Left lung (tissue), 10 donors: Measurements from ENCODE around the gene DHX30. TPM values are rescaled to one million over a fixed set of nuclear protein-coding genes. Genes with fewer than 3 reads are reported as not detected.
A peak's percentile ranks its signal among the peaks of the same experiment; 100 is the strongest.

ENCODE experiments used
- ATAC-seq: fragments of 200-7000 bp; cut with Tn5 transposase; one replicate; pipeline ENCODE4 v1.9.1; 2020; ENCODE audit warnings: moderate library complexity
- DNase-seq, 4 donors: peaks; one replicate each; pipeline ENCODE4 v3.0.0-alpha.2; 2013 to 2020
- H3K27ac ChIP-seq, 2 donors: fragments of 200-600 bp; sonication (generic) in 1 of 2; one replicate each; pipeline versions ENCODE4 v1.5.0 to v1.8.0; 2020 to 2021
- H3K27me3 ChIP-seq, 2 donors: fragments of 200-600 bp; sonication (generic) in 1 of 2; one replicate each; pipeline versions ENCODE4 v1.5.0 to v1.8.0; 2020 to 2021
- H3K36me3 ChIP-seq, 2 donors: fragments of 200-600 bp; sonication (generic) in 1 of 2; one replicate each; pipeline versions ENCODE4 v1.5.0 to v1.8.0; 2020 to 2021
- H3K4me1 ChIP-seq, 2 donors: fragments of 200-600 bp; one replicate each; pipeline ENCODE4 v1.8.0; 2021
- H3K4me3 ChIP-seq, 2 donors: fragments of 200-600 bp; sonication (generic) in 1 of 2; one replicate each; pipeline versions ENCODE4 v1.5.0 to v1.8.0; 2020 to 2021; ENCODE audit warnings: mild to moderate bottlenecking in 1 of 2
- H3K9me3 ChIP-seq, 2 donors: fragments of 200-600 bp; sonication (generic) in 1 of 2; one replicate each; pipeline versions ENCODE4 v1.5.0 to v1.8.0; 2020 to 2021
- intact Hi-C, 2 donors: fragments of 100-400 bp; cut with DNase I; formaldehyde crosslinking; loops; one replicate each; pipeline versions ENCODE4 v1.11.2 to v1.14.2; 2022
- polyA plus RNA-seq, 6 donors: library from polyadenylated mRNA; unstranded; fragments of 120-200 nt; gene quantifications; one replicate each; pipeline ENCODE4 v1.2.1, GENCODE V29; 2013; ENCODE audit not compliant: insufficient read length in 6 of 6
- total RNA-seq, 2 donors: library from RNA; stranded (reverse); fragmentation: NEBNext Ultra II Directional; extraction: Animal tissue kit (Norgen Biotek cat#: 25700); gene quantifications; one replicate each; pipeline ENCODE4 v1.2.1, GENCODE V29; 2021
- TF ChIP-seq, protein P1 (sequence below), 2 donors: fragments of 200-600 bp; sonication (generic) in 1 of 2; IDR thresholded peaks; one replicate each; pipeline versions ENCODE4 v1.5.0 to v1.8.0; 2021; ENCODE audit warnings: antibody characterized with exemption in 2 of 2
- donor health status: DM: no; HTN: yes; CAD: no.
- donor health status: DM: no; HTN: no; CAD: no.

DHX30 gene
- total and polyA plus RNA-seq, 8 donors, result 52.0 to 66.6 (median 58.7) TPM

GRCh38 chr3:47846186-47846879, 43.4 kb downstream of the DHX30 start:
- DNase-seq (no peak), ATAC-seq (no peak)
- no peaks in the 10 kb centered on the region for H3K4me1 ChIP-seq
- H3K27me3 ChIP-seq, result no peaks in the 10 kb centered on the region
- H3K4me3 ChIP-seq, result no peak overlapping the region
- peaks cover 0 to 100% of the 10 kb centered on the region in 2 donors for H3K36me3 ChIP-seq
- no peak overlapping the region for H3K27ac ChIP-seq
- no peaks in the 10 kb centered on the region for H3K9me3 ChIP-seq
- TF ChIP-seq, protein P1, sequence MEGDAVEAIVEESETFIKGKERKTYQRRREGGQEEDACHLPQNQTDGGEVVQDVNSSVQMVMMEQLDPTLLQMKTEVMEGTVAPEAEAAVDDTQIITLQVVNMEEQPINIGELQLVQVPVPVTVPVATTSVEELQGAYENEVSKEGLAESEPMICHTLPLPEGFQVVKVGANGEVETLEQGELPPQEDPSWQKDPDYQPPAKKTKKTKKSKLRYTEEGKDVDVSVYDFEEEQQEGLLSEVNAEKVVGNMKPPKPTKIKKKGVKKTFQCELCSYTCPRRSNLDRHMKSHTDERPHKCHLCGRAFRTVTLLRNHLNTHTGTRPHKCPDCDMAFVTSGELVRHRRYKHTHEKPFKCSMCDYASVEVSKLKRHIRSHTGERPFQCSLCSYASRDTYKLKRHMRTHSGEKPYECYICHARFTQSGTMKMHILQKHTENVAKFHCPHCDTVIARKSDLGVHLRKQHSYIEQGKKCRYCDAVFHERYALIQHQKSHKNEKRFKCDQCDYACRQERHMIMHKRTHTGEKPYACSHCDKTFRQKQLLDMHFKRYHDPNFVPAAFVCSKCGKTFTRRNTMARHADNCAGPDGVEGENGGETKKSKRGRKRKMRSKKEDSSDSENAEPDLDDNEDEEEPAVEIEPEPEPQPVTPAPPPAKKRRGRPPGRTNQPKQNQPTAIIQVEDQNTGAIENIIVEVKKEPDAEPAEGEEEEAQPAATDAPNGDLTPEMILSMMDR (IDR thresholded peaks at IDR 0.05), result no peak
- intact Hi-C loops, result loop anchor here in 1 of 2 donors (10.0 kb wide), 1 partner anchor 308 kb away; no protein-coding TSS in a partner anchor

DNA sequence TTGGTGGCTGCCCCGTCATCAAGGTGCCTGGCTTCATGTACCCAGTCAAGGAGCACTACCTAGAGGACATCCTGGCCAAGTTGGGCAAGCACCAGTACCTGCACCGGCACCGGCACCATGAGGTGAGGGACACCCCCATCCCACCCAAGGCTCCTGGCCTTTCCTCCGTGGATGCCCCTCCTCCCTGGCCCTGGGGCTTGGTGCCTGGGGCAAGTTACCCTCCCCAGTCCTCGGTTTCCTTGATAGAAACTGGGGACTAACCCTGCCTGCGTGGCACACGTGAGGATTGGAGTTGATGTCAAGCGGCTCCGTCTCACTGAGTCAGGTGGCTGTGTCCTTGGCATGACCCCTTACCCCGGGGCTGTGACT, 43.9 kb downstream of the DHX30 start:
- ATAC-seq (no peak), DNase-seq (no peak)
- H3K4me1 ChIP-seq, result no peaks in the 10 kb centered on the region
- H3K4me3 ChIP-seq, result no peak overlapping the region
- H3K27ac ChIP-seq, result no peak overlapping the region
- no peaks in the 10 kb centered on the region for H3K27me3 ChIP-seq
- H3K9me3 ChIP-seq, result no peaks in the 10 kb centered on the region
- intact Hi-C loops, result loop anchor here in 1 of 2 donors (10.0 kb wide), 1 partner anchor 308 kb away; no protein-coding TSS in a partner anchor
- peaks cover 0 to 100% of the 10 kb centered on the region in 2 donors for H3K36me3 ChIP-seq
- TF ChIP-seq, protein P1 (IDR thresholded peaks at IDR 0.05), result no peak

- no peaks in the 10 kb centered on the region for H3K4me1 ChIP-seq
- H3K9me3 ChIP-seq, result no peaks in the 10 kb centered on the region
- no peaks in the 10 kb centered on the region for H3K27me3 ChIP-seq
- TF ChIP-seq, protein P1 (IDR thresholded peaks at IDR 0.05), result no peak
- peaks cover 0 to 100% of the 10 kb centered on the region in 2 donors for H3K36me3 ChIP-seq
- no peak overlapping the region for H3K4me3 ChIP-seq
- intact Hi-C loops, result loop anchor here in 1 of 2 donors (10.0 kb wide), 1 partner anchor 308 kb away; no protein-coding TSS in a partner anchor
- H3K27ac ChIP-seq, result no peak overlapping the region
- DNase-seq, result peak in 1 of 4 donors; percentile 64
- no peak for ATAC-seq
These were observed 44.3 kb downstream of the DHX30 start for GRCh38 chr3:47847260-47847659.

DNA sequence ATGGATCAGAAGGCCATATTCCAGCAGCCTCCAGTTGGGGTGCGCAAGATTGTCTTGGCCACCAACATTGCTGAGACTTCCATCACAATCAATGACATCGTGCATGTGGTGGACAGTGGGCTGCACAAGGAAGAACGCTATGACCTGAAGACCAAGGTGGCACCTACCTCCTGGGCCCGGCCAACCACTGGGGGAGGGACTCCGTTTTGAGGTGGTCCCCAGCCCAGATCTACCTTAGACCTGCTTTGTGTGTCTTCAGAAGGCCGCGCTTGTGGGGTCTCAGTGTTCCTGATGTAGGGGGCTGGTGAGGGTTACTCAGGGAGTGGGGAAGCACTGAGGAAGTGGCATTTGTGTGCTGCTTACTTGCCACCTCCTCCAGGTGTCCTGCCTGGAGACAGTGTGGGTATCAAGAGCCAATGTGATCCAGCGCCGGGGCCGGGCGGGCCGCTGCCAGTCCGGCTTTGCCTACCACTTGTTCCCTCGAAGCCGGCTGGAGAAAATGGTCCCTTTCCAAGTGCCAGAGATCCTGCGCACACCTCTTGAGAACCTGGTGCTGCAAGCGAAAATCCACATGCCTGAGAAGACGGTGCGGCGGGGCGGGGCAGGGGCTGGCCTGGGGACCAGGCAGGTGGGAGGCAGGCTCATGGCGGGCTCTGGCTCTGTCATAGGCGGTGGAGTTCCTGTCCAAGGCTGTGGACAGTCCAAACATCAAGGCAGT, 45.0 kb downstream of the DHX30 start:
- peak in 1 of 4 donors; percentile 72 for DNase-seq
- Histone ChIP-seq H3K9me3 (no peaks in the 10 kb centered on the region), H3K27ac (no peak overlapping the region), H3K36me3 (peaks cover 0 to 100% of the 10 kb centered on the region in 2 donors), H3K4me3 (no peak overlapping the region), H3K27me3 (no peaks in the 10 kb centered on the region), H3K4me1 (no peaks in the 10 kb centered on the region)
- no peak for ATAC-seq
- TF ChIP-seq, protein P1 (IDR thresholded peaks at IDR 0.05), result no peak
- intact Hi-C loops, result loop anchor here in 1 of 2 donors (10.0 kb wide), 1 partner anchor 307 kb away; no protein-coding TSS in a partner anchor

DNA sequence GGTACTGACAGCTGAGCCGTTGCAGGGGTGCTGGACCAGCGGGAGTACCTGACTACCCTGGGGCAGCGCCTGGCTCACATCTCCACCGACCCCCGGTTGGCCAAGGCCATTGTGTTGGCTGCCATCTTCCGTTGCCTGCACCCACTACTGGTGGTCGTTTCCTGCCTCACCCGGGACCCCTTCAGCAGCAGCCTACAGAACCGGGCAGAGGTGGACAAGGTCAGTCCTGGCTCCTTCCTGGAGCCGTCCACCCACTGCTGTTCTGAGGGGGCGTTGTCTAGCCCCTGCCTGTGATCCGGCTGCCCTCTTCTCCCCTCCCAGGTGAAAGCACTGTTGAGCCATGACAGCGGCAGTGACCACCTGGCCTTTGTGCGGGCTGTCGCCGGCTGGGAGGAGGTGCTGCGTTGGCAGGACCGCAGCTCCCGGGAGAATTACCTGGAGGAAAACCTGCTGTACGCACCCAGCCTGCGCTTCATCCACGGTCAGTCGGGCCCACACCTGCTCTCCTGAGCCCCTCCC, 45.7 kb downstream of the DHX30 start:
- Histone ChIP-seq H3K4me1 (no peaks in the 10 kb centered on the region), H3K4me3 (no peak overlapping the region), H3K36me3 (peaks cover 0 to 100% of the 10 kb centered on the region in 2 donors), H3K27ac (no peak overlapping the region), H3K9me3 (no peaks in the 10 kb centered on the region), H3K27me3 (no peaks in the 10 kb centered on the region)
- DNase-seq, result peak in 1 of 4 donors; percentile 62
- peak; percentile 2 for ATAC-seq
- intact Hi-C loops, result loop anchor here in 1 of 2 donors (10.0 kb wide), 1 partner anchor 306 kb away; no protein-coding TSS in a partner anchor
- TF ChIP-seq, protein P1 (IDR thresholded peaks at IDR 0.05), result no peak
